ENCODE results near the gene PLA2G4D. TPM values are rescaled to one million over a fixed set of nuclear protein-coding genes. Genes with fewer than 3 reads are reported as not detected.

The PLA2G4D gene
- total RNA-seq, 1 experiment from 2014 or later, result 0.24 TPM

DNA sequence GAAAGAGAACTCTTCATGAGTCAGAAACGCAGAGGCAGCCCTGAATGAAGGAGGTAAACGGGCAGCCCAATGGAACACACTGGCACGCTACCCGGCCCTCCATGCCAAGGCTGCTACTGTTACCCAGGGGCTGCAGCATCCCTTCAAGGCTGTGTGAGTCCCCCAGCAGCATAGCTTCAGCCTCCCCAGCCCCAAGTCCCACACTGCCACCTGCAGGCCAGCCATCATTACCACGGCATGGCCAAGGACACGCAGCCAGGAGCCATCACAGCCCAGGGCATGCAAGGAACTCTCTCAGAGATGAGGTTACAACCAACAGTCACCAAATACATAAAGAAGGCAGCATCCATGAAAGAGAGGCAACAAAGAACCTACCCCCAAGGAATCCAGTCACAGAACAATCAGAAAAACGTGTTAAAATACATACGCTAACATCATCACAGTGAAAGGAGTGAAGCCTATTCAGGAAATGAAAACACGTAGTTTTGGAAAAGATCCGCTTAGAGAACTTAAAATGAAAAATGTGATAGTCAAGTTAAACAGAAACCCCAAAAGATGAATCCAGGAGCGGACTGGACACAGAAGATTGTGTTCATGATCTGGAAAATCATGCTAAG is 39.6 kb upstream of the PLA2G4D start:
- Mint-ChIP-seq H3K4me1 (peaks cover 3% of the 10 kb centered on the region), H3K36me3 (no peaks in the 10 kb centered on the region), H3K4me3 (no peak overlapping the region), H3K9me3 (peaks cover 3% of the 10 kb centered on the region), H3K27me3 (ENCODE audit: low read depth) (no peaks in the 10 kb centered on the region; the same call in 1 of the 2 replicates), H3K27ac (0 out of 2 replicates have a peak overlapping the region, but pooled peaks have one; percentile 13)
- peak; percentile 91 for ATAC-seq
- CTCF ChIA-PET, result interaction anchor here (0.6 to 7.3 kb wide), 28 partner anchors 8 to 251 kb away, joined by 3 to 106 read pairs (median 6); partner anchors contain the start of genes EHD4, PLA2G4D and PLA2G4F
- POLR2A ChIA-PET, result no interaction called here
- TF ChIP-seq FOXP1 (CRISPR knock-in tag; IDR thresholded peaks at IDR 0.05; ENCODE audit: borderline replicate concordance) (peak; percentile 29; the same call in 1 of the 2 replicates), ZNF423 (CRISPR knock-in tag; IDR thresholded peaks at IDR 0.05) (no peak), NFYB (CRISPR knock-in tag; conservative IDR thresholded peaks at IDR 0.05; ENCODE audit: low read depth) (no peak), SP1 (CRISPR knock-in tag; conservative IDR thresholded peaks at IDR 0.05) (0 out of 2 replicates have a peak, but pooled peaks have one; percentile 25)
- TF ChIP-seq, protein P1, sequence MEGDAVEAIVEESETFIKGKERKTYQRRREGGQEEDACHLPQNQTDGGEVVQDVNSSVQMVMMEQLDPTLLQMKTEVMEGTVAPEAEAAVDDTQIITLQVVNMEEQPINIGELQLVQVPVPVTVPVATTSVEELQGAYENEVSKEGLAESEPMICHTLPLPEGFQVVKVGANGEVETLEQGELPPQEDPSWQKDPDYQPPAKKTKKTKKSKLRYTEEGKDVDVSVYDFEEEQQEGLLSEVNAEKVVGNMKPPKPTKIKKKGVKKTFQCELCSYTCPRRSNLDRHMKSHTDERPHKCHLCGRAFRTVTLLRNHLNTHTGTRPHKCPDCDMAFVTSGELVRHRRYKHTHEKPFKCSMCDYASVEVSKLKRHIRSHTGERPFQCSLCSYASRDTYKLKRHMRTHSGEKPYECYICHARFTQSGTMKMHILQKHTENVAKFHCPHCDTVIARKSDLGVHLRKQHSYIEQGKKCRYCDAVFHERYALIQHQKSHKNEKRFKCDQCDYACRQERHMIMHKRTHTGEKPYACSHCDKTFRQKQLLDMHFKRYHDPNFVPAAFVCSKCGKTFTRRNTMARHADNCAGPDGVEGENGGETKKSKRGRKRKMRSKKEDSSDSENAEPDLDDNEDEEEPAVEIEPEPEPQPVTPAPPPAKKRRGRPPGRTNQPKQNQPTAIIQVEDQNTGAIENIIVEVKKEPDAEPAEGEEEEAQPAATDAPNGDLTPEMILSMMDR (IDR thresholded peaks at IDR 0.05), result peak; percentile 86
- TF ChIP-seq, protein P2, sequence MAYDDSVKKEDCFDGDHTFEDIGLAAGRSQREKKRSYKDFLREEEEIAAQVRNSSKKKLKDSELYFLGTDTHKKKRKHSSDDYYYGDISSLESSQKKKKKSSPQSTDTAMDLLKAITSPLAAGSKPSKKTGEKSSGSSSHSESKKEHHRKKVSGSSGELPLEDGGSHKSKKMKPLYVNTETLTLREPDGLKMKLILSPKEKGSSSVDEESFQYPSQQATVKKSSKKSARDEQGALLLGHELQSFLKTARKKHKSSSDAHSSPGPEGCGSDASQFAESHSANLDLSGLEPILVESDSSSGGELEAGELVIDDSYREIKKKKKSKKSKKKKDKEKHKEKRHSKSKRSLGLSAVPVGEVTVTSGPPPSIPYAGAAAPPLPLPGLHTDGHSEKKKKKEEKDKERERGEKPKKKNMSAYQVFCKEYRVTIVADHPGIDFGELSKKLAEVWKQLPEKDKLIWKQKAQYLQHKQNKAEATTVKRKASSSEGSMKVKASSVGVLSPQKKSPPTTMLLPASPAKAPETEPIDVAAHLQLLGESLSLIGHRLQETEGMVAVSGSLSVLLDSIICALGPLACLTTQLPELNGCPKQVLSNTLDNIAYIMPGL (CRISPR knock-in tag; IDR thresholded peaks at IDR 0.05), result no peak
- peak; percentile 90 for DNase-seq (ENCODE audit: low spot score)

DNA sequence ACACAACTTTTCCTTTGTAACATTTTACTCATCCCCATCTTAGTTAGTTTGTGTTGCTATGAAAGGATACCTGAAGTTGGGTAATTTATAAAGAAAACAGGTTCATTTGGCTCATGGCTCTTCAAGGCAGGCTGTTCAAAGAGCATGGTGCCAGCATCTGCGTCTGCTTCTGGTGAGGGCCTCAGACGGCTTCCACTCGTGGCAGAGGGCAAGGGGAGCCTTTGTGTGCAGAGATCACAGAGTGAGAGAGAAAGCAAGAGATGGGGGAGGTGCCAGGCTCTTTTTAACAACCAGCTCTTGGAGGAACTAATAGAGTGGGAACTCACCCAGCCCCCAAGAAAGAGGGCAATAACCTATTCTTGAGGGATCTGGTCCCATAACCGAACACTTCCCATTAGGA is 39.0 kb upstream of the PLA2G4D start:
- POLR2A ChIA-PET, result no interaction called here
- Mint-ChIP-seq H3K36me3 (no peaks in the 10 kb centered on the region), H3K4me1 (peaks cover 3% of the 10 kb centered on the region), H3K9me3 (no peaks in the 10 kb centered on the region), H3K4me3 (no peak overlapping the region), H3K27ac (no peak overlapping the region), H3K27me3 (ENCODE audit: low read depth) (no peaks in the 10 kb centered on the region; the same call in 1 of the 2 replicates)
- DNase-seq (ENCODE audit: low spot score) (no peak), ATAC-seq (no peak)
- CTCF ChIA-PET, result interaction anchor here (0.6 to 7.3 kb wide), 27 partner anchors 9 to 252 kb away, joined by 3 to 106 read pairs (median 7); partner anchors contain the start of genes EHD4, PLA2G4D and PLA2G4F
- TF ChIP-seq EMX1 (CRISPR knock-in tag; IDR thresholded peaks at IDR 0.05) (no peak), NFE2L1 (CRISPR knock-in tag; IDR thresholded peaks at IDR 0.05) (no peak), PRRX2 (CRISPR knock-in tag; IDR thresholded peaks at IDR 0.05) (no peak), TEAD1 (CRISPR knock-in tag; IDR thresholded peaks at IDR 0.05) (no peak), GRHL2 (CRISPR knock-in tag; IDR thresholded peaks at IDR 0.05; ENCODE audit: insufficient replicate concordance, severe bottlenecking) (no peak), TCF7 (CRISPR knock-in tag; IDR thresholded peaks at IDR 0.05; ENCODE audit: low read depth) (no peak), NFATC4 (CRISPR knock-in tag; IDR thresholded peaks at IDR 0.05) (no peak)
- TF ChIP-seq, protein P2 (CRISPR knock-in tag; IDR thresholded peaks at IDR 0.05), result no peak
- TF ChIP-seq, protein P3, sequence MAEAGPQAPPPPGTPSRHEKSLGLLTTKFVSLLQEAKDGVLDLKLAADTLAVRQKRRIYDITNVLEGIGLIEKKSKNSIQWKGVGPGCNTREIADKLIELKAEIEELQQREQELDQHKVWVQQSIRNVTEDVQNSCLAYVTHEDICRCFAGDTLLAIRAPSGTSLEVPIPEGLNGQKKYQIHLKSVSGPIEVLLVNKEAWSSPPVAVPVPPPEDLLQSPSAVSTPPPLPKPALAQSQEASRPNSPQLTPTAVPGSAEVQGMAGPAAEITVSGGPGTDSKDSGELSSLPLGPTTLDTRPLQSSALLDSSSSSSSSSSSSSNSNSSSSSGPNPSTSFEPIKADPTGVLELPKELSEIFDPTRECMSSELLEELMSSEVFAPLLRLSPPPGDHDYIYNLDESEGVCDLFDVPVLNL (CRISPR knock-in tag; IDR thresholded peaks at IDR 0.05; ENCODE audit: borderline replicate concordance, low read depth), result no peak
- TF ChIP-seq, protein P4, sequence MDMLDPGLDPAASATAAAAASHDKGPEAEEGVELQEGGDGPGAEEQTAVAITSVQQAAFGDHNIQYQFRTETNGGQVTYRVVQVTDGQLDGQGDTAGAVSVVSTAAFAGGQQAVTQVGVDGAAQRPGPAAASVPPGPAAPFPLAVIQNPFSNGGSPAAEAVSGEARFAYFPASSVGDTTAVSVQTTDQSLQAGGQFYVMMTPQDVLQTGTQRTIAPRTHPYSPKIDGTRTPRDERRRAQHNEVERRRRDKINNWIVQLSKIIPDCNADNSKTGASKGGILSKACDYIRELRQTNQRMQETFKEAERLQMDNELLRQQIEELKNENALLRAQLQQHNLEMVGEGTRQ (CRISPR knock-in tag; IDR thresholded peaks at IDR 0.05), result no peak
- TF ChIP-seq, protein P5, sequence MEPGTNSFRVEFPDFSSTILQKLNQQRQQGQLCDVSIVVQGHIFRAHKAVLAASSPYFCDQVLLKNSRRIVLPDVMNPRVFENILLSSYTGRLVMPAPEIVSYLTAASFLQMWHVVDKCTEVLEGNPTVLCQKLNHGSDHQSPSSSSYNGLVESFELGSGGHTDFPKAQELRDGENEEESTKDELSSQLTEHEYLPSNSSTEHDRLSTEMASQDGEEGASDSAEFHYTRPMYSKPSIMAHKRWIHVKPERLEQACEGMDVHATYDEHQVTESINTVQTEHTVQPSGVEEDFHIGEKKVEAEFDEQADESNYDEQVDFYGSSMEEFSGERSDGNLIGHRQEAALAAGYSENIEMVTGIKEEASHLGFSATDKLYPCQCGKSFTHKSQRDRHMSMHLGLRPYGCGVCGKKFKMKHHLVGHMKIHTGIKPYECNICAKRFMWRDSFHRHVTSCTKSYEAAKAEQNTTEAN (CRISPR knock-in tag; IDR thresholded peaks at IDR 0.05), result no peak
- TF ChIP-seq, protein P6, sequence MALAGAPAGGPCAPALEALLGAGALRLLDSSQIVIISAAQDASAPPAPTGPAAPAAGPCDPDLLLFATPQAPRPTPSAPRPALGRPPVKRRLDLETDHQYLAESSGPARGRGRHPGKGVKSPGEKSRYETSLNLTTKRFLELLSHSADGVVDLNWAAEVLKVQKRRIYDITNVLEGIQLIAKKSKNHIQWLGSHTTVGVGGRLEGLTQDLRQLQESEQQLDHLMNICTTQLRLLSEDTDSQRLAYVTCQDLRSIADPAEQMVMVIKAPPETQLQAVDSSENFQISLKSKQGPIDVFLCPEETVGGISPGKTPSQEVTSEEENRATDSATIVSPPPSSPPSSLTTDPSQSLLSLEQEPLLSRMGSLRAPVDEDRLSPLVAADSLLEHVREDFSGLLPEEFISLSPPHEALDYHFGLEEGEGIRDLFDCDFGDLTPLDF (CRISPR knock-in tag; IDR thresholded peaks at IDR 0.05), result no peak
- TF ChIP-seq, protein P7, sequence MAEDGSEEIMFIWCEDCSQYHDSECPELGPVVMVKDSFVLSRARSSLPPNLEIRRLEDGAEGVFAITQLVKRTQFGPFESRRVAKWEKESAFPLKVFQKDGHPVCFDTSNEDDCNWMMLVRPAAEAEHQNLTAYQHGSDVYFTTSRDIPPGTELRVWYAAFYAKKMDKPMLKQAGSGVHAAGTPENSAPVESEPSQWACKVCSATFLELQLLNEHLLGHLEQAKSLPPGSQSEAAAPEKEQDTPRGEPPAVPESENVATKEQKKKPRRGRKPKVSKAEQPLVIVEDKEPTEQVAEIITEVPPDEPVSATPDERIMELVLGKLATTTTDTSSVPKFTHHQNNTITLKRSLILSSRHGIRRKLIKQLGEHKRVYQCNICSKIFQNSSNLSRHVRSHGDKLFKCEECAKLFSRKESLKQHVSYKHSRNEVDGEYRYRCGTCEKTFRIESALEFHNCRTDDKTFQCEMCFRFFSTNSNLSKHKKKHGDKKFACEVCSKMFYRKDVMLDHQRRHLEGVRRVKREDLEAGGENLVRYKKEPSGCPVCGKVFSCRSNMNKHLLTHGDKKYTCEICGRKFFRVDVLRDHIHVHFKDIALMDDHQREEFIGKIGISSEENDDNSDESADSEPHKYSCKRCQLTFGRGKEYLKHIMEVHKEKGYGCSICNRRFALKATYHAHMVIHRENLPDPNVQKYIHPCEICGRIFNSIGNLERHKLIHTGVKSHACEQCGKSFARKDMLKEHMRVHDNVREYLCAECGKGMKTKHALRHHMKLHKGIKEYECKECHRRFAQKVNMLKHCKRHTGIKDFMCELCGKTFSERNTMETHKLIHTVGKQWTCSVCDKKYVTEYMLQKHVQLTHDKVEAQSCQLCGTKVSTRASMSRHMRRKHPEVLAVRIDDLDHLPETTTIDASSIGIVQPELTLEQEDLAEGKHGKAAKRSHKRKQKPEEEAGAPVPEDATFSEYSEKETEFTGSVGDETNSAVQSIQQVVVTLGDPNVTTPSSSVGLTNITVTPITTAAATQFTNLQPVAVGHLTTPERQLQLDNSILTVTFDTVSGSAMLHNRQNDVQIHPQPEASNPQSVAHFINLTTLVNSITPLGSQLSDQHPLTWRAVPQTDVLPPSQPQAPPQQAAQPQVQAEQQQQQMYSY (CRISPR knock-in tag; IDR thresholded peaks at IDR 0.05), result no peak
- TF ChIP-seq, protein P8, sequence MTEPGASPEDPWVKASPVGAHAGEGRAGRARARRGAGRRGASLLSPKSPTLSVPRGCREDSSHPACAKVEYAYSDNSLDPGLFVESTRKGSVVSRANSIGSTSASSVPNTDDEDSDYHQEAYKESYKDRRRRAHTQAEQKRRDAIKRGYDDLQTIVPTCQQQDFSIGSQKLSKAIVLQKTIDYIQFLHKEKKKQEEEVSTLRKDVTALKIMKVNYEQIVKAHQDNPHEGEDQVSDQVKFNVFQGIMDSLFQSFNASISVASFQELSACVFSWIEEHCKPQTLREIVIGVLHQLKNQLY (CRISPR knock-in tag; IDR thresholded peaks at IDR 0.05), result no peak
